NAMALWA (cell line): ENCODE data around the gene PPIG.
A peak's percentile ranks its signal among the peaks of the same experiment; 100 is the strongest.
"Not testable (repeated sequence)": the region's sequence is repeated elsewhere in the genome, so short reads cannot be mapped to it uniquely, and the experiment has no call there.

Experiments
- DNase-seq: peaks from one replicate; pipeline ENCODE4 v3.0.0-alpha.2; 2015; ENCODE audit warnings: low spot score

PPIG gene

DNA sequence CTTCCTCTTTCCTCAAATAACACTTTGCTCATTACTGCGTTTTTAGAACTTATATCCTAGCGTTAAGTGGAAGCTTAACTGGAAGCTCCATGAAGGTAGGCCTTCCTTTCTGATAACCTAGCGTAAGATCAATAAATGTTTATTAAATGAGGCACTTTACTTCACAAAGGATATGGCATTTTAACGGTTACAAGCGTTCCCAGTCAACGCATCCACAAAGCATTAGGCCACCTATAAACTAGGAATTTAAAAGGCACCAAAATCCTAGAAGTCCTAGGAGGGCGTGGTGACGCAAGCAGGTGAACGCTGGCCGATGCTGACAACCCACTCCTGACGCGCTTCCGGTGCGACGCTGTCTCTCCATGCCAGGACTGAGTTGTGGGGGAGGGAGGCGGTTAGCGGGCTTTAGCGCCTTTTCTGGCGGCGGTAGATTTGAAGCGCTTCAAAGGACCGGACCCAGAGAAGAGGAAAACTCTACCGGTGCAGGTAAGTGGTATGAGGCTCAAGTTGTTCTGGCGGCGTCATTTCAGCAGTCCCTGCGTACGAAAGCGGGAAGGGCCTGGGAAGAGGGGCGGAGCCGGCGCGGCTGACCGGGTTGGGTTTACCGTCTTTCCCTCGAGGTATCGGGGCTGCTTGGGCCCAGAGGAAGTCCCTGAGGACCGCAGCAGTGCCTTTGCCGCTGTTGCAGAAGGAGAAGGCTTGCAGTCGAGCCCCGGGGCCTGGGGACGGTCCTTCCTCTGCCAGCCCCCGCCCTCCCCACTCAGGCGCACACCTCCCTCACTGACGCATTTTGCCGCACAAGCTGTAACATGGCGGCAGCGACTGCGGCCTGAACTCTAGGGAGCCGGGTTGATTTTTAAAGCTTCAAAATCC is at the start of gene PPIG:
Gene PPIG, plus strand, starts transcription at position 347 of the 873 bp plus-strand sequence. CDS start 19,691 bp downstream, outside the sequence.
- DNase-seq: peak; percentile 95

DNA sequence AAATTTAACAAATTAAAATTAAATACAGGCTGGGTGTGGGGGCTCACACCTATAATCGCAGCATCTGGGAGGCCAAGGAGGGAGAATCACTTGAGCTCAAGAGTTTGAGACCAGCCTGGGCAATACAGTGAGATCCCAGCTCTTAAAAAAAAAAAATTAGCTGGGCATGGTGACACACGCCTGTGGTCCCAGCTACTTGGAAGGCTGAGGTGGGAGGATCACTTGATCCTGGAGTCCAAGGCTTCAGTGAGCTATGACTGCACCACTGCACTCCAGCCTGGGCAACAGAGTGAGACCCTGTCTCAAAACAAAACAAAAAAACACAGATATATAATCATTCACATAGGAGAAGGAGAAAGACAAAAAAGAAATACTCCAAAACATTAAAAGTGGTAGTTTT is 44.7 kb upstream of the PPIG start:
- not testable (repeated sequence) for DNase-seq

DNA sequence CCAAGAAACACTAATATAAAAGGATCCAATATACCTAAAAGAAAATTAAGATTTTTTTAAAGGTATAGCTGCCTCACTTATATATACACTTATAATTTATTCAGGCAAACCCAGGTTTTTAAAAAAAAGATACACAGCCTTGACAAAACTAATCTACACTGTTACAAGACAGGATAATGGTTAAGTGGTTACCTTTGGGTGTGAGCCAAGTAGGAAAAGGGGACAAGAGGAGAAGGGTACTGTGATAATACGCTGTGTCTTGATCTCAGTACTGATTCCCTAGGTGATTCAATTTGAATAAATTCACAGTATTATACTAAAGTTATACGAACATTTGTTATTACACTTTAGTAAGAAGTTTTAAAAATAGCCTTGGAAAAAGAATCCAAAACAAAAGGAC is 44.0 kb upstream of the PPIG start:
- DNase-seq: no peak

DNA sequence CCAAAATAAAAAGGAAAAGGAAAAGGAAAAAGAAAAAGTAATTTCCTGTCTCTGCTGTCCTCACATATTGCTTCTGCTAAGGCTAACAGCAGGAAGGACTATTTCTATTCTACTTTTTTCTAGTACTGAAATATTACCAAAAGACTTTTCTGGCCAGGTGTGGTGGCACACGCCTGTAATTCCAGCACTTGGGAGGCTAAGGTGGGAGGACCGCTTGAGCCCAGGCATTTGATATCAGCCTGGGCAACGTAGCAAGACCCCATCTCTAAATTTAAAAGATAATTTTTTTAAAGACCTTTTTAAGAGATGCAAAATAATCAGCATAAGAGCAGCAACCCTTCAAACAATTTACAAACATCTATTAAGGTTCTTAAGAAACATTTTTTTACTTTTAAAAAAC is 41.7 kb upstream of the PPIG start:
- DNase-seq: no peak

DNA sequence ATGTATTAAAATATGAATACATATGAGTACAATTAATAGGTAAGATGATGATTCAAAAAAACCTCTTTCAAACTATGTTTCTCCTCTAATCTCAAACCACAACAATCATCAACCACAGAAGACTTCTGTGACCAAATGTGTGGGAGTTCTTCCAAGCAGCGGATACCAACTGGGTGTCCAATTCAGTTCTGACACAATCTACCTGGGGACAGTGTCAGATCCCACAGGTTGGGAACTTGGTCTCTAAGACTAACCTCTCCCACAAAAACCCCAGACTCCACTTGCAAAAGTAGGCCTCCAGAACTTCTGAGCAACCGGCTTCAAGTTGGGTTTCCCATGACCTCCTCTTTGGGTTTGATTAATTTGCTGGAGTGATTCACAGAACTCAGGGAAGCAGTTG is 37.4 kb upstream of the PPIG start:
- DNase-seq: no peak

DNA sequence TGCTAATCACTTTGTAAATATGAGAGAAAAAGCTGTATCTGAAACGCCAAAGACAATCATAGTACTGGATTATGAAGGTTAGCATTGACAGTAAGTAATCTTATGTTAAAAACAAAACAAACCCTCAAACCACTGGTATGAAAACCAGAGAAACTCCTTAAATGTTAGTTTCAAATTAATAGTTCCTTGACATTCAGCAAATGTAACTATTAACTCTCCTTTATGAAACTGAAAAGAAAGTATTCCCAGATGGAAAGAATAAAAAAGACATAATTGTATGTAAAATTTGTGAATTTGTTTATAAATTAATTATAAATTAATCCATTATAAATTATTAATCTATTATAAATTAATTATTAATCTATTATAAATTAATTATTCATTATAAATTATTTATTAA is 22.8 kb upstream of the PPIG start:
- no peak for DNase-seq

DNA sequence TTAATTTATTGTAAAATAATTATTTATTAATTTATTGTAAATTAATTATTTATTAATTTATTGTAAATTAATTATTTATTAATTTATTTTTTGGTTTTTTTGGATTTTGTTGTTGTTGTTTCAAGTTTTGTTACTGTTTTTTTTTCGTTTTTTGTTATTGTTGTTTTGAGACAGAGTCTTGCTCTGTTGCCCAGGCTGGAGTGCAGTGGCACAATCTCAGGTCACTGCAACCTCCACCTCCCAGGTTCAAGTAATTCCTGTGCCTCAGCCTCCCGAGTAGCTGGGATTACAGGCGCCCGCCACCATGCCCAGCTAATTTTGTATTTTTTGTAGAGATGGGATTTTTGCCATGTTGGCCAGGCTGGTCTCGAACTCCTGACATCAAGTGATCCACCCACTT is 22.1 kb upstream of the PPIG start:
- not testable (repeated sequence) for DNase-seq

DNA sequence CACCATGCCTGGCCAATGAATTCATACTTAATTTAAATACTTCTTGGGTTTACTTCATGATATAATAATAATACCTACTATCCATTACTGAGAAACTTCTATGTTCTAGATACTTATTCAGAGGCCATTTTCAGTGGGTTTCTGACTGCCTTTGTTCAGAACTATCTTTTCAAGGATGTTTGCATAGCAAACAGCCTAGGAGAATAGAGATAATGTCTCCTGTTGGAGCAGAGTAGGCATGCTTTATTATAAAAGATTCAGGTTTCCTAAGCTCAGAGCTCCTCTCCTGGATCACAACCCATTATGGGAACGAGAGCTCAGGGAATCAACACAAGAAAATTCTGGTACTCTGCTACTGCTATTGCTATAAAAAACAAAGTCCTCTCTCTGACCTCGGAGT is 21.6 kb upstream of the PPIG start:
- no peak for DNase-seq

DNA sequence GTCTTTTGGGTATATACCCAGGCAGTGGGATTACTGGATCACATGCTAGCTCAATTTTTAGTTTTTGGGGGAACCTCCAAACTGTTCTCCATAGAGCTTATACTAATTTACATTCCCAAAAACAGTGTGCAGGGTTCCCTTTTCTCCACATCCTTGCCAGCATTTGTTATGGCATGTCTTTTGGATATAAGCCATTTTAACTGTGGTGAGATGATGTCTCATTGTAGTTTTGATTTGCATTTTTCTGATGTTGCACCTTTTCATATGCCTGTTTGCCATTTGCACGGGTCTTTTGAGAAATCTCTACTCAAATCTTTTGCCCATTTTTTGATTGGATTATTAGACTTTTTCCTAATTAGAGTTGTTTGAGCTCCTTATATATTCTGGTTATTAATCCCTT is 18.5 kb upstream of the PPIG start:
- DNase-seq: no peak

DNA sequence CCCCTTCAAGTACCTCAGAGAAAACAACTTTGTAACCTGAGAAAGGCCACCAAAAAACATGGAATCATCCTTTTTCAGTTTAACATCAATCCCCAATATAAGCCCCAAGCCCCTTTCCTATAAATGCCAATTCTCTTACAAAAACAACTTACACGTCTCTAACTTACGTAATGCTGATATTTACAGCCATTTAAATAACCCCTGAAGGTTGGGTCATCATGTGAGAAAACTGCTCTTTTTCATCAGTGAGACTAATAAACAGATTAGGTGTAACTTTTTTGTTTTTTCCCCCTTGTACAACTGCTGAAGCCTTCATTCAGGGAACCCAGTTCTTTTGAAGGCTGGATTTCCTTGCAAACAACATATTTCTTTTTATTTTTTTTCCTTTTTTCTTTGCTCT is 14.2 kb upstream of the PPIG start:
- DNase-seq: no peak

DNA sequence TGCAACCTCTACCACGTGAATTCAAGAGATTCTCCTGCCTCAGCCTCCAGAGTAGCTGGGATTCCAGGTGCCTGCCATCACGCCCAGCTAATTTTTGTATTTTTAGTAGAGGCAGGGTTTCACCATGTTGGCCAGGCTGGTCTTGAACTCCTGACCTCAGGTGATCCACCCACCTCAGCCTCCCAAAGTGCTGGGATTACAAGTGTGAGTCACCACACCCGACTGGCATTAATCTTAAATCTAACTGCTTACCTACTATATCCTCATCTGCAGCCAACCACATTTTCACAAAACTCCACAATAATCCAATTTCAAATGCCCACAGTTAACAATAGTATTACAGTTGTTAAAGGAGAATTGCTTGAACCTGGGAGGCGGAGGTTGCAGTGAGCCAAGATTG is 13.4 kb upstream of the PPIG start:
- not testable (repeated sequence) for DNase-seq

DNA sequence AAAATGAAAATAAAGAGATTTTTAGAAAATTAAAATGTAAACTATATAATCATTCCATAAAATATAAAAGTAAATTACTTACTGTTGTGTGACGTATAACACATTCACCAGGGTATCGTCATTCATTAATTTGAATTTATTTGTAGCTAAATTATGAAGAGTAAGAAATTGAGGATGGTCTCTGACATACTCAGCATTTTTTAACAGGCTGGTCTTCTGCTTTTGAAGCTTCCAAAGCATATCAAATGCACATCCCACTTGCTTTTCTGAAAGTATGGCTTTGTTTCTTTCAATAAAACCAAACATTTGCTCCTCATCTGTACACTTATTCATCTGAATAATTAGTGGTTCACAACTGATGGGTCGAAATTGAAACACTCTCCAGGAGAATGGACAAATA is 12.6 kb upstream of the PPIG start:
- no peak for DNase-seq

DNA sequence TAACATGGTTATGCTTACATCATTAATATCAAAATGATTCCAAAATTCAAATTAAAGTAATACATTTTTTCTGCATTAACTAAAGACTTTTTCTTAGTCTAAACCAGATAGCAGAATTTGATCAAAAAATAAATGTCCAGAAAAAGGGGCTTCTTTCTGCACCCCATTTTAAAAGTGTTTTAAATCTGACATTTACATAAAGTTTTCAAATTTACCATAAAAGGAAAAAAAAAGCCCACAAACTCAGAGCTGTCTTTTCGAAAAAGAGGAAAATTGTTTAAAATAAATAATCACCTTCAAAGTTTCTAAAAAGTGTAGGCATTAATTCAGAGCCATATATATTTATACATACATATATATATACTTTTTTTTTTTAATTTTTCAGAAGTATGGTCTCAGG is 12.0 kb upstream of the PPIG start:
- DNase-seq: no peak

DNA sequence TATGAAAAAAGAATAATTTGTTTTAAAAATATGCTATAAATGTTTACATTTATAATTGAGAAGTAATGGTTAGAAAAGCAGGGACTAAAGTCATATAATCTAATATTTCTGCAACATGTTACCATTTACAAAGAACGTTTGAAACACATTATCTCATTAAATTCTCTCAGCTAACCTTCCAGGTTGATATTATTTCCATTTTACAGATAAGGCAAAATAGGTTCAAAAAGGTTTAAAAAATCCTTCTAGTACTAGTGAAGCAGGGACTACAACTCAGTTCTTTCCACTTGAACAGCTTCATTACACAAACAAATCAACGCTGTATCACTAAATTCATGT is 11.4 kb upstream of the PPIG start:
- DNase-seq: no peak

DNA sequence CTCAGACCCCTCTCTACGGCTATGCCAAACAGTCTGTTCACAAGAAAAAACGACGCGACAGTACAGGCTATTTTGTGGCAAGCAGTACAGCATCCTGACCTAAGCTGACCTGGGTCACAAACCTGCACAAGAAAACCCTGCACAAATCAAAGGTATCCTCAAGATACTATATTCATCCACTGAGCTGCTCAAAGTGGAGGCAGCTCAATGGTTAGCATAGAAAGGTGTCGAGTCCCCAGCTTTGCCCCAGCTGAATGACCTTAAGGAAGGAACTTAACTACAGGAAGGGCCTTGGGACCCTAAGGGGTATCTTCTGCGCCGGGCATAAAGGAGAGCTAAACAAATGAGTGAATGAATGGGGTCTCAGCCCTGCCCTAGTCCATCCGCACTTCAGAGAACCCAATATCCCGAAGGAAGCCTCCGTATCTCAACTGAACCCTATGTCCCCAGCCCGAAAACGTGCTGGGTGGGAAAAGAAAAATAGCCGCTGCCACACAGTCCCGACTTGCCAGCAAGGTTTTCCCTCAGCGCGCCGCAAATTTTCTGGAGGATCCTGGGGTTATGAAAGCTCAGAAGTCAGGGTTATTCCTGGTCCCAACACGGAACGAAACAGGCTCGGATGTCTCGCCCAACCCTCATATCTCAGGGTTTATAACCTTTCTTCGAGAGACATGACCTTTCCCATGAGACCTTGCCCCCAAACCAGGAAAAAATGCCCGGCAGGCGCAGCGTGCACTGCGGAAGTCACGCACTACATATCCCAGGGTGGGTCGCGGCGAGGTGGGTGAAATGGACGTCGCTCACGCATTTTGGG is 10.8 kb upstream of the PPIG start, which contains the start of gene FASTKD1:
Gene FASTKD1, minus strand, starts transcription at position 706 of the 814 bp plus-strand sequence. CDS start 1,836 bp downstream, outside the sequence.
- DNase-seq: peak; percentile 95

DNA sequence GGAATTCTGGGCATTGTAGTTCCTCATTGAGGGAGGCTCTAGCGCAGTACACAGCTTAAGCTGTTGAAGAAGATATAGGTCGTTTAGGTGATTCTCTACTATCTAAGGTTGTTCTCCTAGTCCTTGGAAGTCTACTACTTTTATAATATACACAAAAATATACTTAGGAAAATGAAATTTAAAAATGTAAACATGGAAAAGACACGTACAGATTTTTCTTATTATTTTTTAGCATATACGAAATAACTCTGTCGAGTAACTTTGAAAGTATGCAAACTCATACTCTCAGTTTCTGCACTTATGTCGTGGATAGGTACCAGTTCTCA is 10.2 kb upstream of the PPIG start:
- DNase-seq: no peak

DNA sequence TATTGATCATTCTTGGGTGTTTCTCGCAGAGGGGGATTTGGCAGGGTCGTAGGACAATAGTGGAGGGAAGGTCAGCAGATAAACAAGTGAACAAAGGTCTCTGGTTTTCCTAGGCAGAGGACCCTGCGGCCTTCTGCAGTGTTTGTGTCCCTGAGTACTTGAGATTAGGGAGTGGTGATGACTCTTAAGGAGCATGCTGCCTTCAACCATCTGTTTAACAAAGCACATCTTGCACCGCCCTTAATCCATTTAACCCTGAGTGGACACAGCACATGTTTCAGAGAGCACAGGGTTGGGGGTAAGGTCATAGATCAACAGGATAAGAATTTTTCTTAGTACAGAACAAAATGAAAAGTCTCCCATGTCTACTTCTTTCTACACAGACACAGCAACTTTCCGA is 9.6 kb upstream of the PPIG start:
- DNase-seq: not testable (repeated sequence)

DNA sequence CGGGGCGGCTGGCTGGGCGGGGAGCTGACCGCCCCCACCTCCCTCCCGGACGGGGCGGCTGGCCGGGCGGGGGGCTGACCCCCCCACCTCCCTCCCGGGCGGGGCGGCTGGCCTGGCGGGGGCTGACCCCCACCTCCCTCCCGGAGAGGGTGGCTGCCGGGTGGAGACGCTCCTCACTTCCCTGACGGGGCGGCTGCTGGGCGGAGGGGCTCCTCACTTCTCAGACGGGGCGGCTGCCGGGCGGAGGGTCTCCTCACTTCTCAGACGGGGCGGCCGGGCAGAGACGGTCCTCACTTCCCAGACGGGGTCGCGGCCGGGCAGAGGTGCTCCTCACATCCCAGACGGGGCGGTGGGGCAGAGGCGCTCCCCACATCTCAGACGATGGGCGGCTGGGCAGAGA is 8.9 kb upstream of the PPIG start:
- DNase-seq: not testable (repeated sequence)

DNA sequence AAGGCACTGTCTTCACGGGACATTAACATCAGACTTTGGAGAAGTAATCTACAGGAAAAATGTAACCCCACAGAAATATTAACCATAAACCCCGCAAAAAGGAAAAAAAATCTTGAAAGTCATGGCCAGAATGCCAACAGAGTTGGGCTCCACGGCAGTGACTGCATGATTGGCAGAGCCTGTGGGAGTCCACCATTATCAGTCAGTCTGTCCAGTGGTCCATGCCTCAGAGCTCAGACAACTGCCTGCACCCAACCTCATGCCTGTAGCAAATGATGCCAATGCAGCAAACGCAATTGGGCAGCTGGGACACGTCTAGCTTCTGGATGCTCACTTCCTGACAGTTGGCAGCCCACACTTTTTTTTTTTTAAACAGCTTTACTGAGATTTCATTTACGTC is 5.1 kb upstream of the PPIG start:
- no peak for DNase-seq

DNA sequence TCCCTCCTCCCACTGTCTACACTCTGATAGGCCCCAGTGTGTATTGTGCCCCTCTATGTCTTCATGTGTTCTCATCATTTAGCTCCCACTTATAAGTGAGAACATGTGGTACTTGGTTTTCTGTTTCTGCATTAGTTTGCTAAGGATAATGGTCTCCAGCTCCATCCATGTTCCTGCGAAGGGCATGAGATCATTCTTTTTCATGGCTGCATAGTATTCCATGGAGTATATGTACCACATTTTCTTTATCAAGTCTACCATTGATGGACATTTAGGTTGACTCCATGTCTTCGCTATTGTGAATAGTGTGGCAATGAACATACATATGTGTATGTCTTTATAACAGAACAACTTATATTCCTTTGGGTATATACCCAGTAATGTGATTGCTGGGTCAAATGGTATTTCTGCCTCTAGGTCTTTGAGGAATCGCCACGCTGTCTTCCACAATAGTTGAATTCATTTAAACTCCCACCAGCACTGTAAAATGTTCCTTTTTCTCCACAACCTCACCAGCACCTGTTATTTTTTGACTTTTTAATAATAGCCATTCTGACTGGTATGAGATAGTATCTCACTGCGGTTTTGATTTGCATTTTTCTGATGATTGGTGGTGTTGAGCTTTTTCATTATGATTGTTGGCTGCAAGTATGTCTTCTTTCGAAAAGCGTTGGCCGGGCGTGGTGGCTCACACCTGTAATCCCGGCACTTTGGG is 1.4 kb upstream of the PPIG start:
- DNase-seq: not testable (repeated sequence)

DNA sequence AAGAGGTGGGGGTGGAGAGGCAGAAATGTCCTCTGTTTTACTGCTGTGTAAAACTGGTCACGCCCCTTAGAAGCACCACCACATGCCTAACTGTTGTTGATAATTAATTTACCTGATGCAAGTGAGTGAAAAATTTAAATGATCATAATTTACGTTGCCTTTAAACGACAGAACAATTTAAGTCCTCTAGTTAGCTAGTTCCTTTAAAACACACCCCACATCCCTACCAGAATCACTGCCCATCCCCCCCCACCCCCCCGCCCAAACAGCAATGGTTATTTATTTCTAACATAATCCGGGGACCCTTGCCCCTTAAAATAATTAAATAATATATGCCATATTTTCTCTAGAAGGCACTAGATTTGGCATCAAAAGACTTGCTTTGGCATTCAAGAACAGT is 633 bp upstream of the PPIG start:
- DNase-seq: no peak

DNA sequence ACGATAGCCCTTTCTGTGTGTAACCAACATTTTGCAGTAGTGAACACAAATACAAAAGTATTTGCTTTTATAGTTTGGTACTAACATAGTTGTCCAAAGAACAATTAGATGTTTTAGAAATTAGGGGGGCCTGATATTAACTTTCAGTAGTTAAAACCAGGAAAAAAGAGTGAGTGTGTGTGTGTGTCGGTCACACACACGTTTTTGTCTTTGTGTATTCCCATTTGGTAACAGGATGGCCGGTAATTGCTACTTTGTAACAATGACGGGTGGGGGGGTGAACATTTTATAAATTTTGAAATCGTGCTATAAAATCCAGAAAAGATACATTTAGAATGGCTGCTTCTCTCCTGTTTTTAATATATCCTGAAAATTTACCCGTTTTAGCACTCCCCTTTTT is 1.5 kb downstream of the PPIG start:
- DNase-seq: no peak

DNA sequence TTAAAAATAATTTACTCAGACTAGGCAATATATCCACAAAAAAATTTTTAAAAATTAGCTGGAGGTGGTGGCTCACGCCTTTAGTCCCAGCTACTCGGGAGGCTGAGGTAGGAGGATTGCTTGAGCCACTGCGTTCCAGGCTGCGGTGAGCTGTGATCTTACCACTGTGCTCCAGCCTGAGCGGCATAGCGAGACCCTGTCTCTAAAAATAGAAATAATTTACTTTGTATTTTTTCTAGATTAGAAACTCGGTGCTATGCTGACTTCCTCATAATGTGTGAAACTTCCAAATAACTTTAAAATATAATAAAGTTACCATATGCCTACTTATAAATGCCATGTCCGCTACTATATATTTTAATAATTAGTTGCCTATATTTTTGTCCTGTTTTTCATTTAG is 6.7 kb downstream of the PPIG start:
- no peak for DNase-seq
